Large intestine (tissue), 3 donors: ENCODE results near the gene SCN4A. TPM values are rescaled to one million over a fixed set of nuclear protein-coding genes. Genes with fewer than 3 reads are reported as not detected.
"Not testable (repeated sequence)": the region's sequence is repeated elsewhere in the genome, so short reads cannot be mapped to it uniquely, and the experiment has no call there.

Experiments used
- DNase-seq, 2 donors: peaks; one replicate each; pipeline versions ENCODE4 v3.0.0 to v3.0.0-alpha.2; 2013
- H3K27ac ChIP-seq: one replicate; pipeline ENCODE4 v1.5.1; 2013; ENCODE audit warnings: low read length
- H3K27me3 ChIP-seq: 2 replicates; pipeline ENCODE4 v1.6.1; 2013; ENCODE audit warnings: low read length; ENCODE audit not compliant: control insufficient read depth, insufficient read depth
- H3K36me3 ChIP-seq: 2 replicates; pipeline ENCODE4 v1.6.1; 2013; ENCODE audit warnings: low read length; ENCODE audit not compliant: control insufficient read depth, insufficient read depth
- H3K4me1 ChIP-seq: one replicate; pipeline ENCODE4 v1.6.1; 2013; ENCODE audit warnings: low read length; ENCODE audit not compliant: control insufficient read depth, insufficient read depth
- H3K4me3 ChIP-seq: one replicate; pipeline ENCODE4 v1.5.1; 2013; ENCODE audit warnings: low read length
- H3K9me3 ChIP-seq: one replicate; pipeline ENCODE4 v1.6.1; 2013; ENCODE audit warnings: mild to moderate bottlenecking, low read depth, low read length, moderate library complexity; ENCODE audit not compliant: control insufficient read depth
- whole genome bisulfite sequencing: methylation state at CpG from one replicate; pipeline ENCODE4 v1.1.5; 2013; ENCODE audit warnings: low lambda C conversion rate; ENCODE audit not compliant: insufficient coverage; 5-methylcytosine and 5-hydroxymethylcytosine counted together
- polyA plus RNA-seq: library from polyadenylated mRNA; unstranded; fragments of 120-200 nt; gene quantifications from one replicate; pipeline ENCODE4 v1.2.1, GENCODE V29; 2013

The SCN4A gene
- polyA plus RNA-seq, 1 donor = 0.22 TPM

GRCh38 chr17:63982641-63983040 is 9.9 kb upstream of the SCN4A start:
- no CpG with 5 or more reads among the region's 2 CpGs for WGBS
- not testable (repeated sequence) for H3K36me3 ChIP-seq, H3K4me1 ChIP-seq, H3K27me3 ChIP-seq, H3K9me3 ChIP-seq, H3K4me3 ChIP-seq, DNase-seq, H3K27ac ChIP-seq

- H3K9me3 ChIP-seq = no peaks in the 10 kb centered on the region
- WGBS = 75% methylated on average over 6 of the region's 13 CpGs
- H3K36me3 ChIP-seq = no peaks in the 10 kb centered on the region
- no peaks in the 10 kb centered on the region for H3K27me3 ChIP-seq
- no peak overlapping the region for H3K27ac ChIP-seq
- no peak overlapping the region for H3K4me3 ChIP-seq
- no peak for DNase-seq
- H3K4me1 ChIP-seq = no peaks in the 10 kb centered on the region
Observed at GRCh38 chr17:63978272-63979200, 5.8 kb upstream of the SCN4A start.

- Histone ChIP-seq H3K27ac (no peak overlapping the region), H3K36me3 (no peaks in the 10 kb centered on the region), H3K9me3 (no peaks in the 10 kb centered on the region), H3K4me1 (no peaks in the 10 kb centered on the region), H3K4me3 (no peak overlapping the region), H3K27me3 (no peaks in the 10 kb centered on the region)
- 100% methylated on average over 1 of the region's 3 CpGs for WGBS
- no peak for DNase-seq
Observed at GRCh38 chr17:63976702-63977101, 4.0 kb upstream of the SCN4A start.

GRCh38 chr17:63975541-63976092 is 2.9 kb upstream of the SCN4A start:
- H3K9me3 ChIP-seq = no peaks in the 10 kb centered on the region
- no peak for DNase-seq
- H3K36me3 ChIP-seq = no peaks in the 10 kb centered on the region
- 60% methylated on average over 1 of the region's 2 CpGs for WGBS
- no peak overlapping the region for H3K4me3 ChIP-seq
- H3K4me1 ChIP-seq = no peaks in the 10 kb centered on the region
- no peaks in the 10 kb centered on the region for H3K27me3 ChIP-seq
- no peak overlapping the region for H3K27ac ChIP-seq

- no peaks in the 10 kb centered on the region for H3K27me3 ChIP-seq
- H3K4me3 ChIP-seq = no peak overlapping the region
- H3K27ac ChIP-seq = no peak overlapping the region
- no peaks in the 10 kb centered on the region for H3K9me3 ChIP-seq
- DNase-seq = no peak
- no peaks in the 10 kb centered on the region for H3K4me1 ChIP-seq
- H3K36me3 ChIP-seq = no peaks in the 10 kb centered on the region
- WGBS = 60% methylated on average over 2 of the region's 10 CpGs
Observed at GRCh38 chr17:63974594-63975192, 2.0 kb upstream of the SCN4A start.

- DNase-seq = no peak
- H3K36me3 ChIP-seq = no peaks in the 10 kb centered on the region
- WGBS = no CpG with 5 or more reads among the region's 12 CpGs
- no peak overlapping the region for H3K27ac ChIP-seq
- H3K9me3 ChIP-seq = no peaks in the 10 kb centered on the region
- no peak overlapping the region for H3K4me3 ChIP-seq
- no peaks in the 10 kb centered on the region for H3K27me3 ChIP-seq
- no peaks in the 10 kb centered on the region for H3K4me1 ChIP-seq
Observed at GRCh38 chr17:63973930-63974593, 1.3 kb upstream of the SCN4A start.

GRCh38 chr17:63973247-63973646 is 529 bp upstream of the SCN4A start:
- Histone ChIP-seq H3K36me3 (no peaks in the 10 kb centered on the region), H3K4me3 (no peak overlapping the region), H3K4me1 (no peaks in the 10 kb centered on the region), H3K9me3 (no peaks in the 10 kb centered on the region), H3K27me3 (no peaks in the 10 kb centered on the region), H3K27ac (no peak overlapping the region)
- no peak for DNase-seq
- WGBS = no CpG with 5 or more reads among the region's 6 CpGs

GRCh38 chr17:63969278-63969677 is 3.4 kb downstream of the SCN4A start:
- Histone ChIP-seq H3K9me3 (no peaks in the 10 kb centered on the region), H3K27ac (no peak overlapping the region), H3K4me1 (no peaks in the 10 kb centered on the region), H3K27me3 (no peaks in the 10 kb centered on the region), H3K4me3 (no peak overlapping the region), H3K36me3 (no peaks in the 10 kb centered on the region)
- DNase-seq = no peak
- WGBS = 100% methylated on average over 1 of the region's 10 CpGs

- H3K9me3 ChIP-seq = no peaks in the 10 kb centered on the region
- H3K27ac ChIP-seq = no peak overlapping the region
- DNase-seq = no peak
- H3K27me3 ChIP-seq = no peaks in the 10 kb centered on the region
- H3K36me3 ChIP-seq = no peaks in the 10 kb centered on the region
- no peak overlapping the region for H3K4me3 ChIP-seq
- no CpG with 5 or more reads among the region's 19 CpGs for WGBS
- H3K4me1 ChIP-seq = no peaks in the 10 kb centered on the region
Observed at GRCh38 chr17:63967953-63968352, 4.8 kb downstream of the SCN4A start.

- Histone ChIP-seq H3K9me3 (no peaks in the 10 kb centered on the region), H3K4me1 (no peaks in the 10 kb centered on the region)
- no CpG with 5 or more reads among the region's 11 CpGs for WGBS
Observed at GRCh38 chr17:63966646-63967264, 6.0 kb downstream of the SCN4A start.

More at GRCh38 chr17:63966646-63967264, 6.0 kb downstream of the SCN4A start:
- Histone ChIP-seq H3K27me3 (no peaks in the 10 kb centered on the region), H3K27ac (no peak overlapping the region), H3K36me3 (no peaks in the 10 kb centered on the region), H3K4me3 (no peak overlapping the region)
- DNase-seq = no peak
